HepG2 (cell line): ENCODE measurements around the gene NDUFB7. TPM values are rescaled to one million over a fixed set of nuclear protein-coding genes. Genes with fewer than 3 reads are reported as not detected.

Source experiments
- AHR ChIP-seq: IDR thresholded peaks from 2 replicates; pipeline ENCODE4 v1.6.1; 2018; ENCODE audit warnings: missing genetic modification reagents, missing compliant biosample characterization
- DNMT1 ChIP-seq: sonication (generic); formaldehyde crosslinking; IDR thresholded peaks from 2 replicates; pipeline ENCODE4 v1.5.1; 2020; ENCODE audit warnings: mild to moderate bottlenecking, missing genetic modification reagents
- DPF2 ChIP-seq: sonication (generic); formaldehyde crosslinking; IDR thresholded peaks from 2 replicates; pipeline ENCODE4 v1.4.0; 2020; ENCODE audit warnings: mild to moderate bottlenecking, low read depth, missing genetic modification reagents, borderline replicate concordance
- HHEX ChIP-seq: IDR thresholded peaks from 2 replicates; pipeline ENCODE4 v1.6.1; 2016; ENCODE audit warnings: control low read depth
- KLF6 ChIP-seq: IDR thresholded peaks from 2 replicates; pipeline ENCODE4 v1.8.0; 2016; ENCODE audit warnings: missing biosample characterization, missing genetic modification reagents
- MEIS2 ChIP-seq: sonication (generic); formaldehyde crosslinking; IDR thresholded peaks from 2 replicates; pipeline ENCODE4 v1.9.0; 2021; ENCODE audit warnings: mild to moderate bottlenecking, missing genetic modification reagents
- PAF1 ChIP-seq: IDR thresholded peaks from 2 replicates; pipeline ENCODE4 v1.6.1; 2016; ENCODE audit warnings: missing genetic modification reagents, missing compliant biosample characterization
- PITX1 ChIP-seq: sonication (generic); formaldehyde crosslinking; IDR thresholded peaks from 2 replicates; pipeline ENCODE4 v1.5.1; 2020; ENCODE audit warnings: mild to moderate bottlenecking, missing genetic modification reagents
- SATB2 ChIP-seq: sonication (generic); formaldehyde crosslinking; IDR thresholded peaks from 2 replicates; pipeline ENCODE4 v1.5.0; 2020; ENCODE audit warnings: missing genetic modification reagents
- SMARCC2 ChIP-seq: fragments of 450-650 bp; IDR thresholded peaks from 2 replicates; pipeline ENCODE4 v1.6.1; 2017; ENCODE audit warnings: antibody characterized with exemption, mild to moderate bottlenecking
- STAT5B ChIP-seq: sonication (generic); formaldehyde crosslinking; IDR thresholded peaks from 2 replicates; pipeline ENCODE4 v1.4.0; 2020; ENCODE audit warnings: missing genetic modification reagents
- ZIK1 ChIP-seq: sonication (generic); formaldehyde crosslinking; IDR thresholded peaks from 2 replicates; pipeline ENCODE4 v1.5.0; 2020; ENCODE audit warnings: mild to moderate bottlenecking, low read depth, missing genetic modification reagents, borderline replicate concordance
- ZNF235 ChIP-seq: sonication (generic); formaldehyde crosslinking; IDR thresholded peaks from 2 replicates; pipeline ENCODE4 v1.8.1; 2023; ENCODE audit warnings: mild to moderate bottlenecking, missing genetic modification reagents, borderline replicate concordance
- ZNF296 ChIP-seq: sonication (generic); formaldehyde crosslinking; conservative IDR thresholded peaks from 2 replicates; pipeline ENCODE4 v1.5.0; 2020; ENCODE audit warnings: mild to moderate bottlenecking, missing genetic modification reagents
- ZNF331 ChIP-seq: sonication (generic); formaldehyde crosslinking; IDR thresholded peaks from 2 replicates; pipeline ENCODE4 v1.4.0; 2020; ENCODE audit warnings: missing genetic modification reagents
- ZNF33B ChIP-seq: sonication (generic); formaldehyde crosslinking; IDR thresholded peaks from 2 replicates; pipeline ENCODE4 v1.5.1; 2020; ENCODE audit warnings: mild to moderate bottlenecking, missing genetic modification reagents
- ZNF350 ChIP-seq: sonication (generic); formaldehyde crosslinking; IDR thresholded peaks from 2 replicates; pipeline ENCODE4 v1.4.0; 2020; ENCODE audit warnings: mild to moderate bottlenecking, low read depth, missing genetic modification reagents, borderline replicate concordance
- ZNF703 ChIP-seq: sonication (generic); formaldehyde crosslinking; IDR thresholded peaks from 2 replicates; pipeline ENCODE4 v1.5.1; 2020; ENCODE audit warnings: missing genetic modification reagents, mild to moderate bottlenecking, moderate library complexity, borderline replicate concordance
- ZNF788 ChIP-seq: sonication (generic); formaldehyde crosslinking; IDR thresholded peaks from 2 replicates; pipeline ENCODE4 v1.5.0; 2020; ENCODE audit warnings: mild to moderate bottlenecking, missing genetic modification reagents, borderline replicate concordance
- polyA plus RNA-seq, 8 experiments: library from polyadenylated mRNA; depleted of rRNA in 3 of 8; stranded (reverse) in 7 of 8; unstranded in 1 of 8; fragments of >200 nt; fragmentation: Illumina TruSeq in 4 of 8; extraction: Trizol in 4 of 8; gene quantifications; 2 replicates each; pipeline versions ENCODE4 v1.2.1 to v1.2.3, GENCODE V29; 2011 to 2016; ENCODE audit warnings: low read depth in 4 of 8, missing spikeins in 1 of 8, mixed read lengths in 1 of 8; ENCODE audit not compliant: insufficient read depth in 1 of 8
- total RNA-seq, 5 experiments: library from RNA; depleted of rRNA; stranded (reverse); fragments of >200 nt; fragmentation: Illumina TruSeq; extraction: Trizol; gene quantifications; 2 replicates each; pipeline ENCODE4 v1.2.3, GENCODE V29; 2016; ENCODE audit warnings: low read depth in 1 of 5
- TF ChIP-seq, protein P1 (sequence below): sonication (generic); formaldehyde crosslinking; IDR thresholded peaks from 2 replicates; pipeline ENCODE4 v1.4.0; 2020; ENCODE audit warnings: missing genetic modification reagents
- TF ChIP-seq, protein P2 (sequence below): sonication (generic); formaldehyde crosslinking; IDR thresholded peaks from 2 replicates; pipeline ENCODE4 v1.4.0; 2020; ENCODE audit warnings: missing genetic modification reagents
- TF ChIP-seq, protein P3 (sequence below): sonication (generic); formaldehyde crosslinking; IDR thresholded peaks from 2 replicates; pipeline ENCODE4 v1.5.0; 2020; ENCODE audit warnings: mild to moderate bottlenecking, missing genetic modification reagents
- TF ChIP-seq, protein P4 (sequence below): sonication (generic); formaldehyde crosslinking; IDR thresholded peaks from 2 replicates; pipeline ENCODE4 v1.4.0; 2020; ENCODE audit warnings: mild to moderate bottlenecking, missing genetic modification reagents

The NDUFB7 gene
- total and polyA plus RNA-seq, 2 of the 13 experiments (the other 11 are each of a cell fraction or from before 2014, with no cell fraction given) = 156 to 198 TPM

DNA sequence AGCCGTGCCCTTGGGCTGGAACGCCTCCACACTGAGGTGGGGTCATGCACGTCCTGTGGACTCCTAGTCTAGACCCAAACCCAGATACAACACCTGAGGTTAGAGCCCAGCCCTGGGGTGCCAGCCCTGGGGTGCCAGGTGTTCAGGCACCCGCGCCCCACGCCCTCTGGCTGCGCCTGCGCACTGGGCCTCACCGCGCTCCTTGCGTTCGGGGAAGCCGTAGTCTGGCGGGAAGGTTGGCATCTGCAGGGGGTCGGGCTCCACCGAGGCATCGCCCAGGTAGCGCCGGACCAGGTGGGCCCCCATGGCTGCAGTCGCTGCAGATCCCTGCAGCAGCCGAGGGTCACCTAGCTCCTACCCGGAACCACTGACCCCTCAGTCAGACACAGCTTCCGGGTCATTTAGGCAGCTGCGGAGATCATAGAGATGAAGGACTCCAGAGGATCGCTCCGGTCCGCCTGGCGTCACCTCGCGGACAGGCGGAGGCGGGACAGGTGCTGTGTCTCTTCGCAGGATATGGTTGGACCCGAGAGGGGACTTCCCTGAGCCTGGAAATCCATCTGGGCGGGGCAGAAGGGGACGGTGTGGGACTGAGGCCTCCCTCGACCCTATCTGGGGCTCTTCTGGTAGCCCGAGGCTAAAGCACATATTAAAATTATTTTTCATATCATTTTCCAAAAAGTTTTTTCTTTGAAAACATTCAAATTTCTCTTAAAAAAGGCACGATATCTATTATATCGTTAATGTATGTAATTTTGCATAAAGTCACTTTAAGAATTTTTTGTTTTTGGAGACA is at the start of gene NDUFB7 (continued):
- TF ChIP-seq ZNF33B (peak; percentile 97), MEIS2 (CRISPR knock-in tag) (no peak; the same call in 1 of the 2 replicates), PAF1 (CRISPR knock-in tag) (no peak), ZNF296 (CRISPR knock-in tag) (no peak), ZNF235 (CRISPR knock-in tag) (no peak), AHR (CRISPR knock-in tag) (no peak; the same call in none of the 2 replicates), PITX1 (CRISPR knock-in tag) (peak; percentile 59), SMARCC2 (no peak), ZIK1 (CRISPR knock-in tag) (0 out of 2 replicates have a peak, but pooled peaks have one; percentile 31), HHEX (CRISPR knock-in tag) (no peak), ZNF788 (CRISPR knock-in tag) (peak; percentile 88; the same call in 1 of the 2 replicates), DPF2 (no peak), STAT5B (CRISPR knock-in tag) (no peak), ZNF331 (CRISPR knock-in tag) (peak; percentile 89), ZNF703 (CRISPR knock-in tag) (peak; percentile 87), SATB2 (CRISPR knock-in tag) (no peak), ZNF350 (peak; percentile 90), DNMT1 (CRISPR knock-in tag) (no peak), KLF6 (peak; percentile 91)
- TF ChIP-seq, protein P1, sequence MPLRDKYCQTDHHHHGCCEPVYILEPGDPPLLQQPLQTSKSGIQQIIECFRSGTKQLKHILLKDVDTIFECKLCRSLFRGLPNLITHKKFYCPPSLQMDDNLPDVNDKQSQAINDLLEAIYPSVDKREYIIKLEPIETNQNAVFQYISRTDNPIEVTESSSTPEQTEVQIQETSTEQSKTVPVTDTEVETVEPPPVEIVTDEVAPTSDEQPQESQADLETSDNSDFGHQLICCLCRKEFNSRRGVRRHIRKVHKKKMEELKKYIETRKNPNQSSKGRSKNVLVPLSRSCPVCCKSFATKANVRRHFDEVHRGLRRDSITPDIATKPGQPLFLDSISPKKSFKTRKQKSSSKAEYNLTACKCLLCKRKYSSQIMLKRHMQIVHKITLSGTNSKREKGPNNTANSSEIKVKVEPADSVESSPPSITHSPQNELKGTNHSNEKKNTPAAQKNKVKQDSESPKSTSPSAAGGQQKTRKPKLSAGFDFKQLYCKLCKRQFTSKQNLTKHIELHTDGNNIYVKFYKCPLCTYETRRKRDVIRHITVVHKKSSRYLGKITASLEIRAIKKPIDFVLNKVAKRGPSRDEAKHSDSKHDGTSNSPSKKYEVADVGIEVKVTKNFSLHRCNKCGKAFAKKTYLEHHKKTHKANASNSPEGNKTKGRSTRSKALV (CRISPR knock-in tag) = no peak
- TF ChIP-seq, protein P2, sequence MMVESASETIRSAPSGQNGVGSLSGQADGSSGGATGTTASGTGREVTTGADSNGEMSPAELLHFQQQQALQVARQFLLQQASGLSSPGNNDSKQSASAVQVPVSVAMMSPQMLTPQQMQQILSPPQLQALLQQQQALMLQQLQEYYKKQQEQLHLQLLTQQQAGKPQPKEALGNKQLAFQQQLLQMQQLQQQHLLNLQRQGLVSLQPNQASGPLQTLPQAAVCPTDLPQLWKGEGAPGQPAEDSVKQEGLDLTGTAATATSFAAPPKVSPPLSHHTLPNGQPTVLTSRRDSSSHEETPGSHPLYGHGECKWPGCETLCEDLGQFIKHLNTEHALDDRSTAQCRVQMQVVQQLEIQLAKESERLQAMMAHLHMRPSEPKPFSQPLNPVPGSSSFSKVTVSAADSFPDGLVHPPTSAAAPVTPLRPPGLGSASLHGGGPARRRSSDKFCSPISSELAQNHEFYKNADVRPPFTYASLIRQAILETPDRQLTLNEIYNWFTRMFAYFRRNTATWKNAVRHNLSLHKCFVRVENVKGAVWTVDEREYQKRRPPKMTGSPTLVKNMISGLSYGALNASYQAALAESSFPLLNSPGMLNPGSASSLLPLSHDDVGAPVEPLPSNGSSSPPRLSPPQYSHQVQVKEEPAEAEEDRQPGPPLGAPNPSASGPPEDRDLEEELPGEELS (CRISPR knock-in tag) = no peak
- TF ChIP-seq, protein P3, sequence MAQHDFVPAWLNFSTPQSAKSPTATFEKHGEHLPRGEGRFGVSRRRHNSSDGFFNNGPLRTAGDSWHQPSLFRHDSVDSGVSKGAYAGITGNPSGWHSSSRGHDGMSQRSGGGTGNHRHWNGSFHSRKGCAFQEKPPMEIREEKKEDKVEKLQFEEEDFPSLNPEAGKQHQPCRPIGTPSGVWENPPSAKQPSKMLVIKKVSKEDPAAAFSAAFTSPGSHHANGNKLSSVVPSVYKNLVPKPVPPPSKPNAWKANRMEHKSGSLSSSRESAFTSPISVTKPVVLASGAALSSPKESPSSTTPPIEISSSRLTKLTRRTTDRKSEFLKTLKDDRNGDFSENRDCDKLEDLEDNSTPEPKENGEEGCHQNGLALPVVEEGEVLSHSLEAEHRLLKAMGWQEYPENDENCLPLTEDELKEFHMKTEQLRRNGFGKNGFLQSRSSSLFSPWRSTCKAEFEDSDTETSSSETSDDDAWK (CRISPR knock-in tag) = no peak
- TF ChIP-seq, protein P4, sequence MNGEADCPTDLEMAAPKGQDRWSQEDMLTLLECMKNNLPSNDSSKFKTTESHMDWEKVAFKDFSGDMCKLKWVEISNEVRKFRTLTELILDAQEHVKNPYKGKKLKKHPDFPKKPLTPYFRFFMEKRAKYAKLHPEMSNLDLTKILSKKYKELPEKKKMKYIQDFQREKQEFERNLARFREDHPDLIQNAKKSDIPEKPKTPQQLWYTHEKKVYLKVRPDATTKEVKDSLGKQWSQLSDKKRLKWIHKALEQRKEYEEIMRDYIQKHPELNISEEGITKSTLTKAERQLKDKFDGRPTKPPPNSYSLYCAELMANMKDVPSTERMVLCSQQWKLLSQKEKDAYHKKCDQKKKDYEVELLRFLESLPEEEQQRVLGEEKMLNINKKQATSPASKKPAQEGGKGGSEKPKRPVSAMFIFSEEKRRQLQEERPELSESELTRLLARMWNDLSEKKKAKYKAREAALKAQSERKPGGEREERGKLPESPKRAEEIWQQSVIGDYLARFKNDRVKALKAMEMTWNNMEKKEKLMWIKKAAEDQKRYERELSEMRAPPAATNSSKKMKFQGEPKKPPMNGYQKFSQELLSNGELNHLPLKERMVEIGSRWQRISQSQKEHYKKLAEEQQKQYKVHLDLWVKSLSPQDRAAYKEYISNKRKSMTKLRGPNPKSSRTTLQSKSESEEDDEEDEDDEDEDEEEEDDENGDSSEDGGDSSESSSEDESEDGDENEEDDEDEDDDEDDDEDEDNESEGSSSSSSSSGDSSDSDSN (CRISPR knock-in tag) = peak; percentile 63
